Measurements from ENCODE around the gene SOX15.

SOX15 gene

DNA sequence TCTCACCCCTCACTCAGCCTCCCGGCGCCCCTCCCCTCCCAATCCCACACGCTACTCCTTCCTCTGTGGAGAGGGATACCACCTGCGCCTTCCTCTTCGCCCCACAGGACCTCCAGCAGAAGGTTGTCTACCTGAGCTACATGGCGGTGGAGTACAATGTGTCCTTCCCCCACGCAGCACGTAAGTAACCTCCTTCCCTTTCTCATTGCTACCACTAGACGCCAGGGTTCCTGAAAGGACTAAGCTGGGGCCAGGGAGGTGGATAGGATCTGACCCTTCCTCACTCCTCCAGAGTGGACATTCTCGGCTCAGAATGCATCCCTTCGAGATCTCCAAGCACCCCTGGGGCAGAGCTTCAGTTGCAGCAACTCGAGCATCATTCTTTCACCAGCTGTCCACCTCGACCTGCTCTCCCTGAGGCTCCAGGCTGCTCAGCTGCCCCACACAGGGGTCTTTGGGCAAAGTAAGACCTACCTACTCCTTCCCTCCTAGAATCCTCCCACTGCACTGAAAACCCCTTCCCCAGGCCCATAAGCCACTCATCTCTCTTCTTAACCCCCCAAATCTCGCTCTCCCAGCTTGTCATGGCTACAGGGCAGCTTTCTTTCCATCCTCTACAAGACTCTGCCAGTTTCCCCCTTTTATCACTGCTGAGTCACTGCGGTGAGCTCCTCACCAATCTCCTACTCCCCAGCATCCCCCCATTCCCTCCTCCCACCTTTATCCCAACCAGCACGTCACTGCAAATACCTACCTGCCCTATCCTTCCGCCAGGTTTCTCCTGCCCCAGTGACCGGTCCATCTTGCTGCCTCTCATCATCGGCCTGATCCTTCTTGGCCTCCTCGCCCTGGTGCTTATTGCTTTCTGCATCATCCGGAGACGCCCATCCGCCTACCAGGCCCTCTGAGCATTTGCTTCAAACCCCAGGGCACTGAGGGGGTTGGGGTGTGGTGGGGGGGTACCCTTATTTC is 9.0 kb downstream of the SOX15 start:
- Histone ChIP-seq H3K9ac (ENCODE audit: low read depth, low read length) (no peak overlapping the region), H3K4me2 (ENCODE audit: insufficient read depth, low read length) (no peak overlapping the region), H3K79me2 (ENCODE audit: insufficient read depth, low read length) (peaks cover 67% of the 10 kb centered on the region), H3K4me3 (ENCODE audit: low read depth in 1 of 2, low read length in 2 of 2) (no peak overlapping the region), H3K36me3 (ENCODE audit: insufficient read depth, low read length) (peaks cover 63% of the 10 kb centered on the region), H3K9me3 (ENCODE audit: insufficient read depth, low read length, severe bottlenecking) (no peaks in the 10 kb centered on the region), H3K27ac (ENCODE audit: low read length) (0 out of 2 replicates have a peak overlapping the region, but pooled peaks have one; percentile 69), H3K4me1 (ENCODE audit: insufficient read depth, low read length) (peaks cover 67% of the 10 kb centered on the region), H3K27me3 (ENCODE audit: insufficient read depth, low read length, poor library complexity) (no peaks in the 10 kb centered on the region), H2AFZ (ENCODE audit: low read depth, low read length) (no peak overlapping the region), H4K20me1 (ENCODE audit: insufficient read depth, low read length) (peaks cover 35% of the 10 kb centered on the region)
- ATAC-seq (ENCODE audit: insufficient read depth, low read depth) (no peak), DNase-seq (no peak)
- TF ChIP-seq EZH2 (IDR thresholded peaks at IDR 0.05; ENCODE audit: borderline replicate concordance, low read depth, low read length, severe bottlenecking) (no peak), CTCF (IDR thresholded peaks at IDR 0.05; ENCODE audit: borderline replicate concordance, extremely low read depth, low read length, poor library complexity, severe bottlenecking) (no peak)

DNA sequence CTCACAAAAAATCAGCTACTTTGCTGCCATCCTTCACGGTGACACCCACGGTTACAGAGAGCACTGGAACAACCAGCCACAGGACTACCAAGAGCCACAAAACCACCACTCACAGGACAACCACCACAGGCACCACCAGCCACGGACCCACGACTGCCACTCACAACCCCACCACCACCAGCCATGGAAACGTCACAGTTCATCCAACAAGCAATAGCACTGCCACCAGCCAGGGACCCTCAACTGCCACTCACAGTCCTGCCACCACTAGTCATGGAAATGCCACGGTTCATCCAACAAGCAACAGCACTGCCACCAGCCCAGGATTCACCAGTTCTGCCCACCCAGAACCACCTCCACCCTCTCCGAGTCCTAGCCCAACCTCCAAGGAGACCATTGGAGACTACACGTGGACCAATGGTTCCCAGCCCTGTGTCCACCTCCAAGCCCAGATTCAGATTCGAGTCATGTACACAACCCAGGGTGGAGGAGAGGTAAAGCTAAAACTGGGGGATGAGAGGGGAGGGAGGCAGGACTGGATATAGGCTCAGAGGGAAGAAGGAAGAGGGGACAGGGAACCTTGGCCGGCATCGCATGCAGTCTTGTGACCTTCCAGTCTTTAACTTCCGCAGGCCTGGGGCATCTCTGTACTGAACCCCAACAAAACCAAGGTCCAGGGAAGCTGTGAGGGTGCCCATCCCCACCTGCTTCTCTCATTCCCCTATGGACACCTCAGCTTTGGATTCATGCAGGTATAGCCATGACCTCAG is 9.9 kb downstream of the SOX15 start:
- H3K36me3 ChIP-seq (ENCODE audit: insufficient read depth, low read length), result peaks cover 66% of the 10 kb centered on the region
- no peak for TF ChIP-seq EZH2 (IDR thresholded peaks at IDR 0.05; ENCODE audit: borderline replicate concordance, low read depth, low read length, severe bottlenecking)
- TF ChIP-seq CTCF (IDR thresholded peaks at IDR 0.05; ENCODE audit: borderline replicate concordance, extremely low read depth, low read length, poor library complexity, severe bottlenecking), result no peak
- H3K27ac ChIP-seq (ENCODE audit: low read length), result peak overlapping the region; percentile 69
- H3K9ac ChIP-seq (ENCODE audit: low read depth, low read length), result peak overlapping the region; percentile 34
- no peaks in the 10 kb centered on the region for H3K9me3 ChIP-seq (ENCODE audit: insufficient read depth, low read length, severe bottlenecking)
- no peak; the same call in 1 of the 3 replicates for ATAC-seq (ENCODE audit: insufficient read depth, low read depth)
- H2AFZ ChIP-seq (ENCODE audit: low read depth, low read length), result no peak overlapping the region
- H3K79me2 ChIP-seq (ENCODE audit: insufficient read depth, low read length), result peaks cover 67% of the 10 kb centered on the region
- peaks cover 67% of the 10 kb centered on the region for H3K4me1 ChIP-seq (ENCODE audit: insufficient read depth, low read length)
- H3K4me2 ChIP-seq (ENCODE audit: insufficient read depth, low read length), result no peak overlapping the region
- H3K4me3 ChIP-seq (ENCODE audit: low read depth in 1 of 2, low read length in 2 of 2), result no peak overlapping the region
- peaks cover 44% of the 10 kb centered on the region for H4K20me1 ChIP-seq (ENCODE audit: insufficient read depth, low read length)
- DNase-seq, result peak; percentile 61
- H3K27me3 ChIP-seq (ENCODE audit: insufficient read depth, low read length, poor library complexity), result no peaks in the 10 kb centered on the region

- peak within 1 kb of the TSS; percentile 34 for H3K9ac ChIP-seq (ENCODE audit: low read depth, low read length)
- H3K79me2 ChIP-seq (ENCODE audit: insufficient read depth, low read length), result peaks cover 67% of the 10 kb centered on the region
- H2AFZ ChIP-seq (ENCODE audit: low read depth, low read length), result no peak within 1 kb of the TSS
- H3K27me3 ChIP-seq (ENCODE audit: insufficient read depth, low read length, poor library complexity), result no peaks in the 10 kb centered on the region
- H3K9me3 ChIP-seq (ENCODE audit: insufficient read depth, low read length, severe bottlenecking), result no peaks in the 10 kb centered on the region
- peak within 1 kb of the TSS; percentile 34; the same call in 1 of the 2 replicates for H3K4me2 ChIP-seq (ENCODE audit: insufficient read depth, low read length)
- H3K27ac ChIP-seq (ENCODE audit: low read length), result peak within 1 kb of the TSS; percentile 69
- H4K20me1 ChIP-seq (ENCODE audit: insufficient read depth, low read length), result peaks cover 52% of the 10 kb centered on the region
- peaks cover 67% of the 10 kb centered on the region for H3K4me1 ChIP-seq (ENCODE audit: insufficient read depth, low read length)
- peak; percentile 63 for ATAC-seq (ENCODE audit: insufficient read depth, low read depth)
- no peak within 1 kb of the TSS for H3K4me3 ChIP-seq (ENCODE audit: low read depth in 1 of 2, low read length in 2 of 2)
- TF ChIP-seq EZH2 (IDR thresholded peaks at IDR 0.05; ENCODE audit: borderline replicate concordance, low read depth, low read length, severe bottlenecking) (no peak), CTCF (IDR thresholded peaks at IDR 0.05; ENCODE audit: borderline replicate concordance, extremely low read depth, low read length, poor library complexity, severe bottlenecking) (no peak)
- peaks cover 74% of the 10 kb centered on the region for H3K36me3 ChIP-seq (ENCODE audit: insufficient read depth, low read length)
- peak; percentile 75 for DNase-seq
Measured at GRCh38 chr17:7579001-7579833, 10.7 kb downstream of the SOX15 start, which contains the start of gene CD68. Gene CD68, plus strand, starts transcription at chr17:7579638. Its CDS starts 40 bp downstream, at chr17:7579678.

Data from DND-41 (cell line).